CD4-positive, alpha-beta T cell treated with Interleukin-6 for 4 hours (primary cell): ENCODE data around the gene ZNF790.

Source experiments
- DNase-seq: peaks from one replicate; pipeline ENCODE4 v3.0.0-alpha.2; 2020; ENCODE audit warnings: mixed read lengths

ZNF790 gene

DNA sequence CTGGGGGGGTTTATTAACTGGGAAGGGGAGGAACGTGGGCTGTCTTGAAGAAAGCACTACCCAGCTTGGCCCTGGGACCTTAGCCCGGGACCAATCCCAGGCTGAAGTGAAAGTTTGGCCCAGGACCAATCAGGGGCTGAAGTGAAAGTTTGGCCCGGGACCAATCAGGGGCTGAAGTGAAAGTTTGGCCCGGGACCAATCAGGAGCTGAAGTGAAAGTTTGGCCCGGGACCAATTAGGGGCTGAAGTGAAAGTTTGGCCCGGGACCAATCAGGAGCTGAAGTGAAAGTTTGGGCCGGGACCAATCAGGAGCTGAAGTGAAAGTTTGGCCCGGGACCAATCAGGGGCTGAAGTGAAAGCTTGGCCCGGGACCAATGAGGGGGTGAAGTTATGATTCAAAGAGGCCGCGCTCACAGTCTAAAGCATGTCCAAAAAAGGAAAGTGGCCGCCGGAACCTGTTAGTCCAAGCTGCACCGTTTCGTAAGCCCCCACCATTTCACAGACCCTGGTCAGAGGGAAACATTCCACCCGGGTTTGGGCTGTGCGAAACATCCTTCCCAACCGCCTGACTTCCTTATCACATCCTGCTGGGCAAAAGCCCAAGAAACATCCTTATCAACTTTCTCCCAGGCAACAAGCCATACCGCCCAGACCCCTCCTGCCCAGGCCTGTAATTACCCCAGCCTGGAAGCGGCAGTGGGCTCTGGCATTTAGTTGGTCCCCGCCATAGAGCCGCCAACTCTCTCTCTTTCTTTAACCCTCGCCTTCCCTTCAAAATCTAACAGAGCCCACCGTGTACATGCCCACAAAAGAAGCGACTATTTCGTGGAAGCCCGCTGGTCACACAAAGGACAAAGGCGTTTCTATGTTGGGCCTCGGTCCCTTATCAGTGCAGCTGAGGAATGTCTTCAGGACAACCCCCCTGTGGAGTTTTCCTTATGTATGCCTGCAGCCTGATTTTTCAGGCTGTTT lies 66.6 kb downstream of the ZNF790 start:
- DNase-seq: peak; percentile 28
